GM19099 (cell line): ENCODE results near the gene HIGD1A.

ENCODE experiments used
- POLR2A ChIP-seq: IDR thresholded peaks from 3 replicates; pipeline ENCODE4 v1.6.1; 2011; ENCODE audit warnings: low read depth; ENCODE audit not compliant: insufficient read length; ENCODE audit errors: extremely low read depth

The HIGD1A gene

GRCh38 chr3:42807929-42808328, 3.6 kb upstream of the HIGD1A start:
- no peak for TF ChIP-seq POLR2A

GRCh38 chr3:42805141-42805821, 991 bp upstream of the HIGD1A start:
- no peak for TF ChIP-seq POLR2A

GRCh38 chr3:42804831-42805132, 492 bp upstream of the HIGD1A start:
- no peak for TF ChIP-seq POLR2A

- TF ChIP-seq POLR2A, result no peak
These were observed 730 bp downstream of the HIGD1A start for GRCh38 chr3:42803414-42804105.

GRCh38 chr3:42802876-42803413, 1.3 kb downstream of the HIGD1A start:
- TF ChIP-seq POLR2A, result no peak

- TF ChIP-seq POLR2A, result no peak
These were observed 2.5 kb downstream of the HIGD1A start for GRCh38 chr3:42801784-42802183.

DNA sequence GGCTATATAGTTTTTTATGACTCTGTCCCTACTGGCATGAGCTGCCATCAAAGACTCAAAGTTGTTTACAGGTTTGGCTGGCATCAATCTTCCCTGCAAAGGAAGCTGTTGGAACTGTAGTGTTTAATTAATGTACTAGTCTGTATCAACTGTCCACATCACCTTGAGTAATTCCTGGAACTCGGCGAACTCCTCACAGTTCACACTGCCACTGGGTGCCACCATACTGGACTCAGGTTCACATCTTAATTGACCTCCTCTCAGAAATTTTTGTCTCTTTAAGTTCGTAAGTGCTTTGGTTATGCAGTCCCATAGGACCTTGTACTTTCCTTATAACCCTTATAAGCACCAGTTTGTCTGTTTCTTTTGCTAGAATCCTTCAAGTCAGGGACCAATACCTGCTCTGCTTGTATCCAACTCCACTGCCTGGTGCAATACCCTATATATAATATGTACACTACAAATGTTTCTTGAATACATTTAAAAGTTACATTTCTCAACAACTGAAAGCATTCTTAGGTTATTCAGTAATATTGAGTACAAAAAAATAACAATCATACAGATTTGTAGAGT, 3.2 kb downstream of the HIGD1A start:
- no peak for TF ChIP-seq POLR2A

- no peak for TF ChIP-seq POLR2A
These were observed 4.0 kb downstream of the HIGD1A start for GRCh38 chr3:42800251-42800650.

- TF ChIP-seq POLR2A, result no peak
These were observed 4.9 kb downstream of the HIGD1A start for GRCh38 chr3:42799376-42799775.

DNA sequence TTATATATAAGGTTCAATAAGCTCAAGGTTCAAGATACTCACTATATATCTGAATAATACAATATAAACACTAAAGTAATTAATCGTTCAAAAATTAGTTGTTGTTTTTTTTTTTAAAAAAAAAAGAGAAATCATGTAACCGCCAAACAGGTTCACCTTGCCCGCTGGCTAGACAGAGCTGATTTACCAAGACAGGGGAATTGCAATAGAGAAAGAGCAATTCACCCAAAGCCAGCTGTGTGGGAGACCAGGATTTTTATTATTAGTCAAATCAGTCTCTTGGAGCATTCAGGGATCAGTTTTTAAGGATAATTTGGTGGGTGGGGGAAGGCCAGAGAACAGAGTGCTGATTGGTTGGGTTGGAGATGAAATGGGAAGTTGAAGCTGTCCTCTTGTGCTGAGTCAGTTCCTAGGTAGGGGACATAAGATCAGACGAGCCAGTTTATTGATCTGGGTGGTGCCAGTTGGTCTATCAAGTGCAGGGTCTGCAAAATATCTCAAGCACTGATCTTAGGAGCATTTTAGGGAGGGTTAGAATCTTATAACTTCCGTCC, 7.9 kb downstream of the HIGD1A start:
- no peak for TF ChIP-seq POLR2A

- TF ChIP-seq POLR2A, result no peak
These were observed 8.6 kb downstream of the HIGD1A start for GRCh38 chr3:42795621-42796181.

DNA sequence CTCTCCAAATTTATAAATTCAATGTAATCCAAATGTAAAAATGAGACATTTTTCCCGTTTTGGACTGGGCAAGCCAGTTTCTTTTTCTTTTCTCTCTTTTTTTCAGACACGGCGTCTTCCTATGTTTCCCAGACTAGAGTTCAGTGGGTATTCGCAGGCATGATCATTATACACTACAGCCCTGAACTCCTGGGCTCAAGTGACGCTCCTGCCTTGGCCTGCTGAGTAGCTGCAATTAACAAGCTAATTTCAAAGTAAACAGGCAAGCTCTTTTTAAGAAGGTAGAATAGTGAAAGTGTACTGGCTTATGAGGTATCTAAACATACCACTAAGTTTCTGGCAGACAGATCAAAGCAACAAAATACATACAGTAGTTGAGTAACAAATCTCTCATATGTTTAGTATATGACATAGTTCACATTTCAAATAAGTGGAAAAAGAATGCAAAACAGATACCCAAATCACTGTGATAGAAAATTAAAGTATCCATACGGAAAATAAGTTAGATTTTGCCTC, 13.5 kb downstream of the HIGD1A start:
- TF ChIP-seq POLR2A, result no peak

- TF ChIP-seq POLR2A, result no peak
These were observed 17.7 kb downstream of the HIGD1A start for GRCh38 chr3:42786631-42787030.

GRCh38 chr3:42786212-42786611, 18.1 kb downstream of the HIGD1A start:
- no peak for TF ChIP-seq POLR2A
